Midbrain (tissue), 1 donor: Measurements from ENCODE around the gene SPTBN2.
"Not testable (repeated sequence)": the region's sequence is repeated elsewhere in the genome, so short reads cannot be mapped to it uniquely, and the experiment has no call there.

Experiments used
- DNase-seq: peaks from one replicate; lab custom pipeline; 2025; lab: John Stamatoyannopoulos, UW

SPTBN2 gene

DNA sequence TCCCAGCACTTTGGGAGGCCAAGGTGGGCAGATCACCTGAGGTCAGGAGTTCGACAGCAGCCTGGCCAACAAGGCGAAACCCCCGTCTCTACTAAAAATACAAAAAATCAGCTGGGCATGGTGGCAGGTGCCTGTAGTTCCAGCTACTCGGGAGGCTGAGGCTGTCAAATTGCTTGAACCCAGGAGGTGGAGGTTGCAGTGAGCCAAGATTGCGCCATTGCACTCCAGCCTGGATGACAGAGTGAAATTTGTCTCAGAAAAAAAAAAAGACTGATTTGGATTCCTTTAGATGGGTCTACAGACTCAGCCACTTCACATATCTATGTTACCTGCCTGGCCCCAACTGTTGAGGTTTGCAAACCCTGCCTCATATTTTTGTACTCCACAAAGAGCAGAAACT lies 4.8 kb downstream of the SPTBN2 start:
- not testable (repeated sequence) for DNase-seq

DNA sequence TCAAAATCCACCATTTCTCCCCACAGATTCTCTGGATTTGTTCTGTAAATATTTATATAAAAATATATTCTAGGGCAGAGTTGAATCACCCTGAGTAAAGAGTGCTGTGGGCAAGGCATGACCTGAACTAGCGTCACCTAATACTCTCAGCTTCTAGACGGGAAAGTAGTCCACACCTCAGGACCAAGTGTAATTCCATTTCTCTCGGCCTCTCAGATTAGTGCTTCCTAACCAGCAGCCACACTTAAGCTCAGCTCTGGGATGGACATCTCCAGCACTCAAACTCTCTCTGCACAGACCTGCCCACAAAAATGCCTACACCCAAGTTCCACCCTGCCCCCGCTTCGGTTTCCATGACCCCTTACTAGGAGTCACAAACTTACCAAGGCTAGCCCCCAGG lies 5.3 kb downstream of the SPTBN2 start:
- DNase-seq = no peak

DNA sequence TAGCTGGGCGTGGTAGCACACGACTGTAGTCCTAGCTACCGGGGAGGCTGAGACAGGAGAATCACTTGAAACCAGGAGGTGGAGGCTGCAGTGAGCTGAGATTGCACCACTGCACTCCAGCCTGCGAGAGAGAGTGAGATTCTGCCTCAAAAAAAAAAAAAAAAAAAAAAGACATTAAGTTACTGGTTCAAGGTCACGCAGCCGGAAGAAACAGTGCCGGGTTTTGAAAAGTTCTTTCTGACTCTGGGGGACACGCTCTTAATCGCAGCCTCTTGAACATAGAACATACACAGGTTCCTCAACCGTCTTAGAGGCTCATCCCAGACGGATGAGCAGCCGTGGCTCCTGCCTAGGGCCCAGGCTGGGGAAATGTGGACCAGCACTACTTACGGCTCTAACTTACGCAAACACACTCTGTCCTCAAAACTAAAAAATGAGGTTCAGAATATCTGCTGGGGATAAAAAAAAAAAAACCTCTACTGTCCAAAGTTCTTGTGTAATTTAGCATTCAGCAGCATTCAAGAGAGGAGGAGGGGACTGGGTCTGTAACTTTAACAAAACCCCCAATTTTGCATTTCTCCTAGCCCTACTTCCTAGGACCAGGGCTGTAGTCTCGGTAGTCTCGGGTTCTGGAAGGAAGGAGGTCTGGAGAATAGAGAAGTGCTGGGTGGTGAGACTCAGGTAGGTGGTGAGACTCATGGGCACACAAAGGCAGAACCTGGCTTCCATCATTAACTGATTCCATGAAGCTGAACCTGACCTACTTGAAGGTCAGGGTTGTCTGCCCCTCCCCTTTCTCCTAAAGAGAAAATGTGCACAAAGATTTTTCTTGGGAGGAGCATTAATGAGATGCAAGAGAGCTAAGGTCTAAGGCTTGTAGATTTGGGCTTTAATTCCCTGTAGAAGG lies 6.0 kb downstream of the SPTBN2 start:
- DNase-seq = no peak

DNA sequence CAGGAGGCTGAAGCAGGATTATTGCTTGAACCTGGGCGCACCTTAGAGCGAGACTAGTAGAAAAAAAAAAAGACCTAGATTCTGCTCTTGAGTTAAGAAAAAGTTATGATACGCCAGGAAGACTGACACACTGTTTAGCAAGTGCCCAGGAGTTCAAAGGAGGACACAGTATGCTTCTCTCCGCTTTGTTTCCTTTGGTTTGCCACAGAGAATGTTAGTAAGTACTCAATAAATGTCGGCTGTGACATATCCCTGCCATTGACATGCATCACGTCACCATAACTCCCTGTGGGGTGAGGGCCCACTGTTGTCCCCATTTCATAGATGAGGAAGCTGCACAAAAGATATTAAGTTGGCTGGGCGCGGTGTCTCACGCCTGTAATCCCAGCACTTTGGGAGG lies 7.1 kb downstream of the SPTBN2 start:
- no peak for DNase-seq

DNA sequence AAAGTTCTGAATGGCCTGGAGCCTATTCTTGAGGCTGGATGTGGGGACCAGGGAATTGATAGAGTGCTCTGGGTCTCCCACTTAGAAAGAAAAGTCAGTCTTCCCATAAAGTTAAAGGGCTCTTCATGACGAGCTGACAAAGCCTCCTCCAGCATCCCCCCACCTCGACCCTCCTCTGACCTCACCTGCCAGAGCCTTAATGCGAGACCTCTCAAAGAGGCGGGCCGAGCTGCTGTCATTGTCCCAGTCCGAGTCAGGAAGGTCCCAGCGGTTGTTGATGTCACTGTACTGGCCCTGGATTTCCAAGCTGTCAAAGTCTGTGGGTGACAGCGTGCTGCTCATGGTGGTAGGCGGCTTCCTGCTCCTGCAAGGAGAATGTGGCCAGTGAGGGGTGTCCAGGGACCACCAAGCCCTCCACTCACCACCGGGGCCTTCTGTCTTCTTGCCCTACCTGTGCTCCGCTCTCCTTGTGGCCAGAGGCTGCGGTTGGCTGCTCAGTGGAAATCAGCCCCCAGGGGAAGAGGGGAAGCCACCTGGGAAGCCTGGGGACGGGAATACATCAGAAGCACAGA lies 8.0 kb downstream of the SPTBN2 start:
- no peak for DNase-seq

DNA sequence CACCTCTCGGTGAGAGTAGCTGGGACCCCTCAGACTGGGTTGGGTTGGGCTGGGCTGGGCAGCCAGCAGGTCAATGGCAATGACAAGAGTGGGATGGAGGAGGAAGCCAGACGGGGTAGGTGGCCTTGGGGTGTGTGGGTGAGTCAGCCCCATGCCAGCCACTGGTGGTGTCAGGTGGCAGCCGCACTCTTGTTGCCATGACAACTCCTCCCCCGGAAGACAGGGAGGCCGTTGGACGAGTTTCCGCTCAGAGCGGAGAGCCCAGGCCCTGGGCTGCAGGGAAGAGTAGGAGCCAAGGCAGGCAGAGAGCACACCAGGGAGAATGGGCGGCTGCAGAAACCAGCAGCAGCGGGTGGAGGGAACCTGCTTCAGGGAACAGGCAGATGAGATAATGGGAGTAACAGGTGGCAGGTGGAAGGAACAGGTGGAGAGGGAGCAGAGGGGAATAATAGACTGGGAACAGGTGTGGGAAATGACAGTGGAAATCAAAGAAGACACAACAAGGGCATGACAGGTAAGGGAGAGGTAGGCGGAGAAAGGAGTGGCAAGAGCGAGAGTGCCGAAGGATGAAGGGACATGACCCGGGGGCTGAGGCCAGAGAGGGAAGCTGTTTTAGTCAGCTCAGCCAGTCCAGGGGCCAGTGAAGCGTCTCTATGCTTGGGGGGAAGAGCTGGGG lies 8.7 kb downstream of the SPTBN2 start:
- no peak for DNase-seq

DNA sequence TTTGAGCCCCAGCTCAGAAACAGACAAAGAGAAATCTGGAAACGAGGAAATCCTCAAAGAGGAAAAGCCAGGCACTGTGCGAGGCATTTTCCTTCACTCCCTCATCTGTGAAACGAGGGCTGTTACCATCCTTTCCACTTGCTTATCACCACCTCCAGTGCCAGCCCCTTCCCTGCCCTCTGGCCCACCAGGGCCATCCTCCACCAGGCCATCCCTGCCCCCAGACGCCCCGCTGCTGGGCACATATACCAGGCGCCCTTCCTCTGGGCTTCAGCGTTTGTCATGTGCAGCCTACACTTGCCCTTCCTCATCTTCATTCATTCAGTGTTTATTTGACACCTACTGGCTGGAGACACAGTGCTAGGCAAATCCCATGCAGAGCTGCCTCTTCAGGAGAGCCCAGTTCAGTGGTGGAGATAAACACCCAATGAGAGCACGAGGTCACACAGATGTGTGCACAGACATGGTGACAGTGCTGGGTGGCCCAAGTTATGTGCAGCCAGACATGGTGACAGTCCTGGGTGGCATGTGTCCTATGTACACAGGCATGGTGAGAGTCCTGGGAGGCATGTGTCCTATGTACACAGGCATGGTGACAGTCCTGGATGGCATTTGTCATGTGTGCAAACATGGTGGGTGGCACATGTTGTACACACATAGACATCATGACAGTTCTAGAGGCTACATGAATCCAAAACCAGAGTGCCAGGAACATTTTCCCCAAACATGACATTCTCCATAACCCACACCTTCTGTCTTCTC lies 9.7 kb downstream of the SPTBN2 start:
- no peak for DNase-seq

DNA sequence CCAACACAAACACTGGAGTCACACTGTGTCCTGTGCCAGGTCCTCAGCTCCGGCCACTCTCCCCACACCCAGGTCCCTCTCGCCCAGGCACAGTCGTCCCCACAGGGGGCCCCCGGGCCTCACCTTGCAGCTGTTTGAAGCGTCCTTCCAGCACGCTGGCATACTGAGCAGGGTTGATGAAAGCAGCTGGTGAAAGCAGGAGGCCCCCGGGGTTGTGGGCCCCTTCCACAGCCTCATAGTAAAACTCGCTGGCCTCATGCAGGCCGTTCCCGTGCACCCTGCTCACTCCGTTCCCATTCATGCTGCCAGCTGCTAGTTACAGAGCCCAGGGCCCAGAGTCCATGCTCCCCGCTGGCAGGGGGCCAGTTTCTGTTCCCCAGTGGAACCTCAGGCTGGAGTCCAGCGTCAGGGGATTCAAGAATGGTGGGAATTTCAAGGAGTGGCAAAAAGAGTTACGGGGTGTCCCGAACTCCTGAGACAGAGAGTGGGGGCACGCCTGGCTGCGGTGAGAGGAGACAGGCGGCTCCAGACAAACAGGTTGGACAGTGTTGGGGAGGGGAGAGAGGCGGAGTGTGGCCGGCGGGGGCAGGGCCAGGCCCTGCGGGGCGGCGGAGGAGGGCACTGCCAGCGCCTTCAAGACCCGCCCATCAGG lies 10.6 kb downstream of the SPTBN2 start:
- DNase-seq = no peak

DNA sequence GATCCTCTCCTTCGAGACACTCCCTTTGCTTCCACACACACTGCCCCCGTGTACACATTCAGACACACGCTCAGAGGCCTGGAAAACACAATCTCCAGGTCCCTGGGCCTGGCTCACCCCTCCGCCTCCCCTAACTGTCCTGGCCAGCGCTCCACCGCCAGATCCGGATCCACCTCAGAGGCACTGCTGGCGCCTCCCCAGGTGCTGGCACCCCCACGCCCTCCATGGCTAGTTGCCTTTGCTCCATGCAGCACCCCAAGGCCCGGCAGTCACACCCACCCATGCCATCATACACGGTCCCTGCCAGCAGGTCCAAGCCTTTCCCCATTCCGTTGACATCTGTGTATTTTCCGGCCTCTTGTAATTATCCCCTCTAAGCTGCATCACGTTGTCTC lies 11.1 kb downstream of the SPTBN2 start:
- DNase-seq = no peak

DNA sequence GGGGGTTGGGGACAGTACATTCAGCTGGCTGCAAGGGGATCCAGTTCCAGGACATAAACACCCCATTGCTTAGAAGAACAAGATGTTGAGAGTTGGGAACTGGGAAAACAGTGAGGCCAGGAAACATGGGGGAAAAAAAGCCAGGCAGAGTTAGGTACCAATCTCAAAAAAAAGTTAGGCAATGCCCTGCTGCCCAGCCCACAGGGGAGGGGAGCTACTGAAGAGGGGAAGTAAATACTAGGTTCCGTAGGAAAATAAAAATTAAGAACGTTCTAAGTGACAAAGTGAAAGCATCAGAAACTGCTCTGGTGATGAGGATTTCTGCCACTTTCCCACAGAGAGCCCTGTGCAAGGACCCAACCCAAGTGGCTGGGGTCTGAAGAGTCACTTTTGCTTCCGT lies 12.0 kb downstream of the SPTBN2 start:
- no peak for DNase-seq

DNA sequence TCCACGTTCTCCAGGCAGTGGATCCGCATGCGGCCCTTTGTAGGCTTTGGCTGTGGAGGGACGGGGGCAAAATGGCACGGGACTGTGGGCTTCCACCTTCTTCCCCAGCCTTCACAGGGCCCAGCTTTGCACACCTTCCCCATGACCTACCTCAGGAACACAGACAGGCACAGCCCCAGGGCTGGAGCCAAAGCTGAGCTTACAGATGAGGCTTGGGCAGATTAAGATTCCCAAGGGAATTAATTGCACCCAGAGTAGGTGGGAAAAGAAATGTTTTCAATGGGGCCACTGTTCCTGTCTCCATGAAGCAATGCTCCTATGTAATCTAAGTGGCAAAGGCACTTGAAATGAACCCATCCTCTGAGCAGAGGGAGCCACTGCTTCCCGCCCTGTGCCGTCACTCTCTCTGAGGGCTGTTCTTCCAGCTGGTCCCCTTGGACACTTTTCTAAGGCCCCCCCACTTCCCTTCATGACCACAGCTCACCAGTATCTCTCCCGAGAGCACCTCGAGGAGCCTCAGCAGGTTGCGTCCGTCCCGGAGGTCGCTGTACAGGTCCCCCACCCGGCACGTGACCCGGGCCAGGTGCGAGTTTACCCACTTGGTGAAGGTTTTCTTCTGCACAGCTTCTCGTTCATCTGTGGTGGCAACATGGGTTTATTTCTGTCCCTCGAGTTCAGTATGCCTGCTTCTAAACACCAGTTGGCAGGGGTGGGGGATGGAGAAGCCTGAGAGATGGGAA lies 13.5 kb downstream of the SPTBN2 start:
- no peak for DNase-seq

DNA sequence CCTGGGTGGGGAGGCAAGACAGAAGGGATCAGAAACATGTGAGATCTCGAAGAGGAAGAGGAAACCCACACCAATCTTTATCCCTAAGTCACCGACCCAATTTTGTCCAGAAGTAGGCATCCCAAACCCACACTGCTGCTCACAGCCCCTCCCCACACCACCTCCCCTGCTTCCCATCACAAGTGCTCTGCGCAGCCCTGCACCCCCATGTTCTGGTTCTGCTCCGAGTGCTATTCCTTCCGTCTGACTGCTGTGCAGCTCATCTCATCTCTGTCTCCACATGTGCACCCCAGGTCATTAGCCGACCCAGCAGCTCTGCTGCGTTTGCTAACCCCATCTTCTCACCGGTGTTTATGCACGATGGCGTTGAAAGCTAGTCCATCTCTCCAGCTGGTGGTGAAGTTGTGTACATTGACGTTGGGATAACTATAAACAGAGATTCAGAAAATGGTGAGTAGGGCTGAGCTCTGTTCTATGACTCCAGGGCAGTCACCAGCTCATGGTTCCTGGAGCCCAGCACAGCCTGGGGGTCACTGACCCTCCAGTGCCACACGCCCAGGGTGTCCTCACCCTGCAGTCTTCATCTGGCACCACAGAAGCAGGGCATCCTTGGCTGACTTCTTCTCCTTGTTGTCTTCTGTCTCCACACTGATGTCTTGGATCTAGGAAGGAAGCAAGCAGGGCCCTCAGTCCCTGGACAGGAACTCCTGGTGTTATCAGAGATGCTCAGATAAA lies 15.1 kb downstream of the SPTBN2 start:
- no peak for DNase-seq

DNA sequence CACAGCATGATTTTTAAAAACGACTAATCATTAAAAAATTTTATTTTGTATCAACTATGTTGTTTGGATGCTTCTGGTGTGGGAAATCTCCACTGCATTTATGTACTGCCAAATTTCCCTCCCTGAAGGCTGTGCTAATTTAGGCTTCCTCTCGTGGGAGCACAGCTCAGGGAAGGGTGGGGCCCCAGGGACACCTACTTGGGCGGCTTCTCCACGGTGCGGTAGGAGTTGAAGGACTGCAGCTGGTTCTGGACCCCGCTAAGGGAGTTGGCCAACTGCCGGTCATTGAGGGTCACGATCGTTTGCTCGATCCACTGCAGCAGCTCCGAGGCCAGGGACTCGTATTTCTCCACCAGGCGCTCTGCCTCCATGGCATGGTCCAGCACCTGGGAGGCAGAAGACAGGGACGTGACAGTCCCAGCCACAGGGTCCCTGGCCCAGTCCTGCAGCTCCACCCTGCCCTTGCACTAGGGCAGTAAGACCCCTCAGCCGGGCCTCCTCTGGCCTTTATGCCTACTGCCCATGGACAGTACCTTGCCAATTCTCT lies 18.6 kb downstream of the SPTBN2 start:
- DNase-seq = no peak

DNA sequence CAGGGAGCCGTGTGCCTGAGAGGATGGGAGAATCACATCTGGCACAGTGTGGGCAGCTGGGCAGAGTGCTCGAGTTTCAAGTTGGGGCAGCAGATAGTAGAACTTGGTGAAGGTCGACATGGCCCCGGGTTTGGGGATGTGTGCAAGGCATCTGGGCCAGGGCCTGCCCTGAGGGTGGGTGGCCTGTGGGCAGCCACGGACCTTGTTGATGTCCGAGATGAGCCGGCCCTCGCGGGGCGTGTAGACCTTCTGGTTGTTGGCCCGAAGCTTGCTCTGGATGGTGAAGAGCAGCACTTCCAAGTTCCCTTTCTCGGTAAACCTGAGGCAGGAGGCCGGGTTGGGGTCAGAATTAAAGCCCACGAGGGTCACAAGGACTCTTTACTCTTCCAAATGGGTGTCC lies 20.3 kb downstream of the SPTBN2 start:
- DNase-seq = no peak

DNA sequence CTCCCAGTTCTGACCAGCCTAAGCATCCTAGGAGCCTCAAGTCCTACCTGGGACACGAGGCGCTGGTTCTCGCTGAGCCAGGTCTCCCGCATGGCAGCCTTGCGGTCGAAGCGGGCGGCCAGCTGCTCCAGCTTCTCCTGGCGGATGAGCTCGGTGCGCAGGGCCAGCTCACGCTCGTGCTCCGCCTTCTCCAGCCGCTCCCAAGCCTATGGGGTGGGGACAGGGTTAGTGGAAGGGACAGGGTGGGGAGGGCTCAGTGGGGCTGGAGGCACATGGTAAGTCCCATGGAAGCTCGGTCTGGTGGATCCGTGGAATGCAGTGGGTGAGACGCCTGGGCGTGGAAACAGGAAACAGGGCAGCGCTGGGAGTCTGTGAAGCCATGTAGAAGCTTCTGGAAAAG lies 20.9 kb downstream of the SPTBN2 start:
- no peak for DNase-seq

DNA sequence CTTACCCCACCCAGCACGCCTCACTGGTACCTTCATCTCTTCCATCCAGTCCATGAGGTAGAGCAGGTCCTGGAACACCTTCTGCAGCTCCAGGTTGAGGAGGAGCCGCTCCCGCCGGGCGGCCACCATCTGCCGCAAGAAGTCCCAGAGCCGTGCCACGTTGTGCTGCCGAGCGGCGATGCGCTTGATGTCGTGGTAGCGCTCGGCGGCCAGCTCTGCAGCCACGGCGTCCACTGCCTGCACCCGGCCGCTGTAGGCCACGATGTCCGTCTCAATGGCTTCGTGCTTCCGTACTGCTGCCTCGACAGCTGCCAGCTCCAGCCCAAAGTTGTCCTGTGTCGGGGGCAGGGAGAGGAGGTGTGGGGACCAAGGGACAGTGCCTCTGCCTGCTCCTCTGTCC lies 21.5 kb downstream of the SPTBN2 start:
- DNase-seq = no peak

DNA sequence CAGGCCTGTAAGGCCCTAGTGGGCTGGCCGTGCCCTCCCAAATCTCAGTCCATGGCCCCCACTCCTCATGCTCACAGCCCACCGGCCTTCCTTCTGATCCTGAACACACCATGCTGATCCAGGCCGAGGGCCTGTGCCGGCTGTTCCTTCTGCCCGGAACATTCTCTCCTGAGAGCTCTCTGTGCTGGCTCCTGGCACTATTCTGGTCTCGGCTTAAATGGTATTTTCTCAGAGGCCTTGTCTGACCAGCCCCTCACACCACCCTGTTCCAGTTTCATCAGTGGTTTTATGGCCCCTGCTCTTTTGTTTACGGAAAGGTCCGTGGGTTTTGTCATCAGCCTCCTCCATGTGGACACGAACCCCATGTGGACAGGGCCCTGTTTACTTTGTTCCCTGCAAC lies 22.0 kb downstream of the SPTBN2 start:
- no peak for DNase-seq

DNA sequence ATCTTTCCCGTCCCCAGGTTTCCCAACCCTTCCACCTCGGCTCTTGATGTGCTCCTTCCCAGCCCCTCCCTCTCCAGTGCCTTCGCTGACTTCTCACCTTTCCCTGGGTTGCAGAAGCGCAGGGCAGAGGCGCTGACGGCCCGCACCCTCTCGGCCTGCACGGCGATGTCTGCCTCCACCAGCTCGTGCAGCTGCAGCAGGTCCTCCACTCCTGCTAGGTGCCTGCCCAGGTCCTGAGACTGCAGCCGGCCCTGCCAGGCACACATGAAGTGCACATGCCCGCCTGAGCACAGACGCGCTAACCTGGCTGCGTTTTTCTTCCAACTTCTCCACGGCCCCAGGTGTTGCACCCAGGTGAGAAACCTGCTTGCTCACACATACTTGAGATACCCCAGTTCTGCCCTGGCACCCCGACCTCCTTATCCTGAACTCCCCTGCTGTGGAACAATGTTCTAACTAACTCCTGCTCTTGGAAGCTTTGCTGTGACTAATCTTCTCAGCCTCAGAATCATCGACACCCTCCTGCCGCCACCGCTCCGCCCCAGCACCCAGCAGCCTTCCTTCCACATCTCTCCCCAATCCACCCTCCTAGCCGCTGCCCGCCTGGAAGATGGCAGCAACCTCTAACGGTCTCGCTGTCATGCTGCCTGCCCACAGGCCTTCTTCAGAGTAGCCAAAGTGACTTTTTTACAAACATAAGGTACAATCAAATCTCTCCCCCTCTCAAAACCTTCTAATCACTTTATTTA lies 23.3 kb downstream of the SPTBN2 start:
- DNase-seq = no peak

DNA sequence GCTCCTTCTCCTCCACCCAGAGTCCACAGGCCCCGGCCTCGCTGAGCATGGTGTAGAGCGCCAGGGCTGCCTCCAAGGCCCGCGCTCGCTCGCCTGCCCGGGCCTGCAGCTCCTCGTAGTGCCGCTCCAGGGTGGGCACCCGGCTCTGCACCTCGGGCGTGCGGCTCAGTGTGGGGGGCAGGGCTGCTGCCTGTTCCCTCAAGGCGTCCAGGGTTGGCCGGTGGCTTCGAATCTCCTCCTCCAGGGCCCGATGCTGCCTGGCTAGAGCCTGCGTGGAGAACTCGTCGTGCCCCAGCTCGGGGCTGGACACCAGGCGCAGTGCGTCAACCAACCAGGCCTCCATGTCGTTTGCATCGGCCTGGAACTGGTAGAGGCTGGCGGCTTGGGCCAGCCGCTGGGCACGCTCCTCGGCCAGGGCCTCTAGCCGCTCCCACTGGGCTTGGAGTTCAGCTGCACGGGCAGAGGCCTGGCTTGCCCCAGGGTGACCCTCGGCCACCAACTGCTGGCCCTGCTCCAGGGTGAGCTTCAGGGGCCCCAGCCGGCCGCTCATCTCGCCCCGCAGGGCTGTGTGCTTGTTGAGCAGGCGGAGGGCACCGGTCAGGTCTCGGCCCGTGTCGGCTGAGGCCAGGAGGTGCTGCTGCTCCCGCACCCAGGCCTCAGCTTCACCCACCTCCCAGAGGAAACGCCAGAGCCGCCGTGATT lies 24.2 kb downstream of the SPTBN2 start:
- no peak for DNase-seq
